NCI-H1092 treated with DMSO at 0.1 percent for 48 hours (cell line): ENCODE measurements around the gene DOCK1.

Experiments used
- DNase-seq: peaks from one replicate; lab custom pipeline; 2025; lab: John Stamatoyannopoulos, UW

The DOCK1 gene

GRCh38 chr10:127428385-127428980, 523.3 kb downstream of the DOCK1 start:
- no peak for DNase-seq

GRCh38 chr10:127429601-127430312, 524.5 kb downstream of the DOCK1 start:
- DNase-seq = no peak

DNA sequence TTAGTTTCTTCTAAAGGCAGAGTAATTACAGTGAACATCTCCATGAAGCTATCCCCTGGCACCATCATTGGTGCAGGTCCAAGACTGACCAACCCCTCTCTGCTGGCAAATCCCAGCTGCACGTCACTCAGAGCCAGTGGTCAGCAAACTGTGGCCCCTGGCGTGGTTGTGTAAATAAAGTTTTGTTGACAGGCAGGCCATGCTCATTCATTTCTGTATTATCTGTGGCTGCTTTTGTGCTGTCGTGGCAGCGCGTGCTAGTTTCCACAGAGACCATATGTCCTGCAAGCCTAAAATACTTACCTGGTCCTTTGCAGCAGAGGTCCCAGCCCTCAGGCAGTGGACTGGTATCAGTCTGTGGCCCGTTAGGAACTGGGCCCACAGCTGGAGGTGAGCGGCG, 526.3 kb downstream of the DOCK1 start:
- DNase-seq = no peak

GRCh38 chr10:127434006-127434405, 528.8 kb downstream of the DOCK1 start:
- DNase-seq = no peak

GRCh38 chr10:127435246-127435645, 530.0 kb downstream of the DOCK1 start:
- no peak for DNase-seq

DNA sequence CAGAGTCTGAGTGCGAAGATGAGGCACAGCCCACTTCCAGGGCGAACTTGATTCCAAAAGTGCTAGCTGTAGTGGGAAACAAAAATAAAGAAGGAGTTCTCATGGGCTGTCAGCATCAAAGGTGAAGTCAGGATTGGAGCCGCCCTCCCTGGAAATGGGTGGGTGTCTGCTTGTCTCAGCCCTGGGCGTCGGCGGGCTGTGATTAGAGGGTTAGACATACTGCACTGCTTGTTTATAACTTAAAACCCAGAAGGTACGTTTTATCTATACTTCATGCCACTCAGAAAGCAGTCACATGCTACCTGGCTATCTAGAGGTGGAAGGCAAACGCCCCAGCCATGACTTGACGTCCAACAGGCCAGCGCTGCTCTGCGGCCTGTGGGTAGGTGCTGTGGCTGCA, 535.1 kb downstream of the DOCK1 start:
- no peak for DNase-seq

DNA sequence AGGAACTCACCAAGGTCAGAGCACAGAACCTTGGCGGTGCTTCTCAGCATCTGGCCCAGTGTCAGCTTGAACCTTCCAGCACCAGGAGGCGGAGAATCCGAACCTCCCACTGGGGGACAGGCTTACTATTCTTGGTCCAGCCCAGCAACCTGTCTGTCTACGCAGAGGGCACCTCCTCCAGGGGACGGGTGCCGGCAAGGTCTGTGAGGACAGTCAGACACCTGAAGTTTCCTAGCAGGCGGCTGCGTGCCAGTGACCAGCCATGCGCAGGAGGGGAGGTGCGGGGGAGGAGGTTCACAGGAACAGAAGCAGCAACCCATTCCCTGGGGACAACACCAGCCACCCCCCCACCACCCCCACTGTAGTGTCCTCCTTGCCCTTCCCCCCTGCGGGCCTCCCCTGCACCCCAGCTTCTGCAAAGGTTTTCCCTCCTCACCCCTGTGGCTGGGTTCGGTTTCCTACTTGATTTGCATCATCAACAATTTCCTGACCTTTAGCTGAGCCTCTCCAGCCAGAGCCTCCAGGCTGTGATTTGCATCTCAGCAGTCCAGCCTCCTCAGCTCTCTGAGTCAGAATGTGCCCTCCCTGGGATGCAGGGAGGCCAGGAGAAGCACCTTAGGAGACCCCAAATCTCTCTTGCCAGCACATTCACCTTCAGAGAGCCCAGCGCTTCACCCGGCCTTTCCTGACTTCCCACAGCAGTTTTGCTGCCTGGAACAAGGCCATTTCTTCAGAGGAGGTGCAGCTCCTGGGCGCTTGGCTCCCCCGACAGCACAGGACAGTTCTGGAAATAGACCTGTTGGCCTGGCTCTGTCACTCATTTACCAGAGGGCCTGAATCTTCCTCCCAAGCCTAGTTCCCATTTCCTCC, 536.4 kb downstream of the DOCK1 start:
- no peak for DNase-seq

GRCh38 chr10:127442220-127442525, 536.9 kb downstream of the DOCK1 start:
- no peak for DNase-seq

DNA sequence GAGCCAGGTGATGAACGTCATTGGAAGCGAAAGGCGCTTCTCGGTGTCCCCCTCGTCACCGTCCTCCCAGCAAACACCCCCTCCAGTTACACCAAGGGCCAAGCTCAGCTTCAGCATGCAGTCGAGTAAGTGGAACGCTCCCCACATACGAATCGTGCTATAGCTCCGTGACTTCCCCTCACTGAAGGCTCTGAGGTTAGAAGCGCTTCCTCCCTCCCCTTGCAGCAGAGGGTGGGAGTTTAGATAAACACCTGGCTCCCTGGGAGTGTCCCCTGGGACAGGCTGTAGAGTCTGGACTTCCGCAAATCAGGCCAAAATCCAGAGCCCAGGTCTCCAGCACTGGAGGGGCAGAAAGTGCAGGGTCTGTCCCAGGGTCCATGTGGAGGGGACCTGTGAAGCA, 538.9 kb downstream of the DOCK1 start:
- DNase-seq = no peak

DNA sequence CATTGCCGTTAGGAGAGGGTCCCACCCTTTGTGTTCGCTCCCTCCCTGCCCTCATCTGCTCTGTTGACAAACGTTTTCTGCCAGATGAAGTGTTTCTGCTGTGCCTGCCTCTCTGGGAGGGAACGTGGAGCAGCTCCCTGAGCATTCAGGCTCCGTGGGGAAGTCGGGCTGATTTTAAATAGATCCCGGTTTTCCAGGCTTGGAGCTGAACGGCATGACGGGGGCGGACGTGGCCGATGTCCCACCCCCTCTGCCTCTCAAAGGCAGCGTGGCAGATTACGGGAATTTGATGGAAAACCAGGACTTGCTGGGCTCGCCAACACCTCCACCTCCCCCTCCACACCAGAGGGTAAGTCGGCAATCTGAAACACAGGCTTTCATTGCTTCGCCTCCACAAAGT, 542.0 kb downstream of the DOCK1 start:
- no peak for DNase-seq

DNA sequence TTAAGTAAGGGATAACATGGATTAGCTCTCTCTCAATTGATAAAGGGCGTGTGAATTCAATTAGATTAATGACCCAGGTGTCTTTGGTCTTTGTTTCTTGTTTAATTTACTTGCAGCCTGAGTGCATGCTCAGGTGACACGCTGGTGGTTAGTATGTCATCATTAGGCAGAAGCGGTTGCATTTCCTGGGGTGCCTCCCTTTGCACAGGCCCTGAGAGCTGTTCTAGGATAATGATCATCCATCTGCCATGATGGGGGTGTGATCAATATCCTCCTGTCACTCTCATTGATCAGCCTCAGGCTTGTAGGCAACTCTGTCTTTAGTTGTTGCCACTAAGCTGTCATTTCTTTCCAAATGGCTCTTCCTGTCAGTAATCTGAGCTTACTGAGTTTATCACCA, 544.3 kb downstream of the DOCK1 start:
- DNase-seq = peak; percentile 58

- peak; percentile 90 for DNase-seq
These were observed 545.4 kb downstream of the DOCK1 start for GRCh38 chr10:127450644-127451043.

- no peak for DNase-seq
These were observed 546.4 kb downstream of the DOCK1 start for GRCh38 chr10:127451628-127452027.

- peak; percentile 12 for DNase-seq
These were observed 547.3 kb downstream of the DOCK1 start for GRCh38 chr10:127452568-127452967.

DNA sequence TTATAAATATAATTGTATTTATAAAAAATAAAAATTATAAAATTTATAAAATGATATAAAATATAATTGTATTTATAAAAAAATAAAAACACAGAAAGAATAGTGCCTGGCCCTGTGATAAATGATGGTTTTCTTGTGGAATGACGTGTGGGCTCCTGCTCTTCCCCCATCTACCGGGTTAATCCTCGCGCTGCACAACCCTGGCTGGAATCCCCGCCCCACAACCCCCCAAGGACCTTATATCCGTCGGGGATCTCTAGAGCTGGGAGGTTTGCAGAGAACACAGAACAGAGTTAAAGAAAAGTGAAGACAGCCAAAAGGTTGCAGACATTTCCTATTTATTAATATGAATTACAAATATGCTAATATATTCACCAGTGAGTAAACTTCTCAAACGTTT, 548.5 kb downstream of the DOCK1 start:
- DNase-seq = no peak

GRCh38 chr10:127456122-127456521, 550.9 kb downstream of the DOCK1 start:
- no peak for DNase-seq

DNA sequence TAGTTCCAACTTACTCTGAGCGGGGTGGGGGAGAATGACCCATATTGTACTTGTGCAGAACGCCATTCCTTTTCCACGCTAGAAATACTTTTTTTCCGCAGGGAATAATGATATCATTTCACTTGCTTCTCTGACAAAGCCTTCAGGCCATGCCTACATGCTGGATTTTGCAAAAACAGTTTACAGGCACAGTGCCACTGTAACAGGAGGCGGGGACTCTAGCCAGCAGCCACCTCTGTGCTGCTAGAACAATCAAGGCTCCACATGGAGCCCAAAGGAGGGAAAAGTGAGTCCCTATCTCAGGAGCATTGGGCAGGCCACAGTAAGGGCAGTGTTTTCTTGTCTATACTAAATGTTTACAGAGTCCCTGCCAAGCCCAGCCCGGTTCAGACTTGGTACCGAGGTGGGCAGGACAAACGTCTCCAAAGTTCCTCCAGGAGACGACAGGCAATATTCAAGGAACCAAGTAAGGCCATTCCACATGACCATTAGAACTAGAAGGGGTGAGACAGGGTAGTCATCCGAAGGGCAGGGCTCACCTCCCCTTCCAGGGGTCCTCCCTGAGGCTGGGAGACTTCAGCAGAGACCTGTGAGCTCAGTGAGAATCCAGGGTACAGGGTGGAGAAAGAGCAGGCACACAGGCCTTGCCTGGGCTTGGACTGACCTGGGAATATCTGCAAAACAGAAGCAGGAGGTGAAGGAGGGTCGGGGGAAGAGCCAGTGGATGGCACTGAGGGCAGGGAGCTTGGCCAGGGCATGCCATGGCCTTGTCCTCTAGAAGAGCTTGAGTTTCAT, 553.0 kb downstream of the DOCK1 start:
- no peak for DNase-seq

GRCh38 chr10:127458829-127459228, 553.6 kb downstream of the DOCK1 start:
- DNase-seq = no peak

DNA sequence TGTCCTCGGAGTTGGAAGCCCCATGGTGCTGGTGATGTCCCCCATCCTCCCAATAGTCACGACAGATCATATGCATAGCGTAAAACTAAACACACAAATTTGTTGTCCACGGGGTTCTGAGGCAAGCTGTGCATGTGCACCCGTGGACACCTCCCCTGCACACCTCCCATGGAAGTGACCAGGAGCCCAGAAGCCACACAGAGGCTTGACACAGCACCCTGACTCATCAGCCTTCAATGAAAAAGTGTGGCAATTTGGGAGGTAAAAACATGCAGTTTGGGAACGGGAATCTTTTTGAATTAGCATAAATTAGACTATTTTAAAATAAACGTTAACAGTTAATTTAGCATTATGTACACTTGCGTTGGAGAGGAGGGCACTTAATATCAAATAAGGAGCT, 554.7 kb downstream of the DOCK1 start:
- no peak for DNase-seq

DNA sequence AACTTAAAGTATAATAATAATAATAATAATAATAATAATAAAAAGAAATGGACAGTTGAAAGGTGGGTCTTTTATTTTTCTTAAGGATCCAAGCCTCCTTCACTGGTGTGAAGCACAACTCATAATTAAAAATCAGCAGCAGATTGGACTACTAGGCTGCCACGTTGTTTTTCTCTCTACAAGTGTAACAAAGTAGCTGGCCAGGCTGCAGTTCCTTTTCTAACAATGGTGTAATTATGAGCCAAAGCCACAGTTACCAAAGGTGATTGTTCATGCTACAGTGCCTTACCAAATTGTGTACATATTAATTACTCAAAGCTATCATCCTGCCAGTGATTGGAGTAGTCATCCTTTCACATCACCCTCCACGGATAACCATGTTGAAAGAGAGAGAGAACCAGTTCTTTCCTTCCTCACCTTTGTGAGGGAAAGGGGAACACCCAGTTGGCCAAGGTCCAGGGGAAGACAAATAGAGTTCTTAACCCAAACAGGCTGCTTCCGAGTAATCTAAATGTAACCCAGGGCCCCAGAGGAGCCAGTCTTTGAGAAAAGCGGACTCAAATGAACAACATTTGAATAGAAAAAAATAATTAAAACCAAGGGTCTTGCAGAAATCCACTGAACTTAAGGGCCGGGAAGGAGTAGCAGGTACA, 557.5 kb downstream of the DOCK1 start:
- DNase-seq = peak; percentile 30

DNA sequence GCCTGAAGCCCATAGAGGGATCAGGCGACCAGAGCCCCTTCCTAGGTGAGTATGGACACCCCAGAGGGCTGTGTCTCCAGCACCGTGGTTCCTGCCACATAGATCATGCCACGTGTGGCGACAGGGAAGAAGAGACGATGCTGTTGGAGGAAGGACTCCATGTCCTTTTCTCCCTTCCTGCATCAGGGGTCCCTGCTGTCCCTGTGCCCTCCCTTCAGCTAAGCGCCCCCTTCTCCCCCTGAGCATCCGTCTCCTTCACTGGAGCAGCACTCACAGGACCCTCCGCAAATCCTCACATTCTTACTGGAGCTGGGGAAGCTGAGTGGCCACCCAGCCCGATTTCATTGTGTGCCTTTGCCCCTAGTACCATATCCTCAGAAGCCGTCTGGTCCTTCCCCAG, 558.3 kb downstream of the DOCK1 start:
- no peak for DNase-seq

DNA sequence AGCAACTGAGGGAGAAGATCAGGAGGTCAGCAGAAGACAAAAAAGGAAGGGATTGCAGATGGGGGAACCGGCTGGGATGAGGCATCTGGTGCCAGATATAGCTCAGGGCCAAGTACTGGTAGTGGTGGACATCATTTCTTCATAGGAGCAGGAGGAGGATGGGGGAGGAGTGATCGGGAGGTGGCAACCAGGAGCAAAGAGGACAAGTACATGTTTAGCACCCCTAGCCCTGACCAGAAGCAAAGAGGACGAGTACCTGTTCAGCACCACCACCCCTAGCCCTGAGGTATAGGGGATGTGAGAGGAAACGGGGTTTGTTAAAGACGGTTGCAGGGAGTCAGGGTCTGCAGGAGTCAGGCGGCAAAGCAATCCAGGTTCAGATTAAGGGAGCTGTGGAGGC, 559.3 kb downstream of the DOCK1 start:
- no peak for DNase-seq
